K562 (cell line): ENCODE measurements around the gene PLEKHO2. TPM values are rescaled to one million over a fixed set of nuclear protein-coding genes. Genes with fewer than 3 reads are reported as not detected.

Experiments used
- ARID3B ChIP-seq: fragments of 250-450 bp; sonication (Bioruptor Pico); IDR thresholded peaks from 2 replicates; pipeline ENCODE4 v1.4.0; 2020; ENCODE audit warnings: borderline replicate concordance
- CHCHD3 ChIP-seq: fragments of 250-450 bp; sonication (Bioruptor Pico); IDR thresholded peaks from 2 replicates; pipeline ENCODE4 v2.1.2; 2022; ENCODE audit warnings: mild to moderate bottlenecking
- DDX20 ChIP-seq: fragments of 450-650 bp; IDR thresholded peaks from 2 replicates; pipeline ENCODE4 v1.6.1; 2016; ENCODE audit warnings: missing genetic modification characterization, low read depth, mild to moderate bottlenecking, missing compliant biosample characterization, moderate library complexity
- ETV5 ChIP-seq: sonication (generic); formaldehyde crosslinking; IDR thresholded peaks from 2 replicates; pipeline ENCODE4 v1.4.0; 2020; ENCODE audit warnings: low read depth, mild to moderate bottlenecking, missing genetic modification reagents
- FOS ChIP-seq: IDR thresholded peaks from 3 replicates; pipeline ENCODE4 v1.6.1; 2011; ENCODE audit not compliant: insufficient read length; ENCODE audit errors: extremely low read depth
- HCFC1 ChIP-seq: IDR thresholded peaks from 2 replicates; pipeline ENCODE4 v1.6.1; 2012; ENCODE audit warnings: low read depth, low read length, improper control_type of control experiment
- RBM34 ChIP-seq: fragments of 200-400 bp; formaldehyde crosslinking; IDR thresholded peaks from 2 replicates; pipeline ENCODE4 v1.6.1; 2018; ENCODE audit warnings: low read length, borderline replicate concordance; ENCODE audit not compliant: insufficient read depth
- VEZF1 ChIP-seq: fragments of 200-800 bp; sonication (Bioruptor generic); IDR thresholded peaks from 2 replicates; pipeline ENCODE4 v1.6.1; 2017; ENCODE audit warnings: missing genetic modification characterization, missing compliant biosample characterization
- ZBTB34 ChIP-seq: fragments of 250-450 bp; sonication (Bioruptor Pico); IDR thresholded peaks from 2 replicates; pipeline ENCODE4 v1.8.0; 2021; ENCODE audit warnings: mild to moderate bottlenecking, moderate library complexity
- polyA plus RNA-seq, 8 experiments: library from polyadenylated mRNA; depleted of rRNA in 4 of 8; stranded (reverse) in 5 of 8; unstranded in 3 of 8; fragments of >200 nt; fragmentation: Nextera tagmentation in 2 of 8; fragmentation: Illumina TruSeq in 1 of 8; extraction: Ambion mirVana in 2 of 8; extraction: Trizol in 1 of 8; gene quantifications; 2 replicates each; pipeline versions ENCODE4 v1.2.1 to v1.2.3, GENCODE V29; 2011 to 2014; ENCODE audit warnings: inconsistent platforms in 1 of 8, missing spikeins in 1 of 8
- total RNA-seq, 7 experiments: library from RNA; depleted of rRNA in 6 of 7; stranded (reverse); fragments of >200 nt in 6 of 7; fragmentation: Illumina TruSeq in 2 of 7; extraction: Trizol in 2 of 7; gene quantifications; 2 replicates each; pipeline versions ENCODE4 v1.2.1 to v1.2.3, GENCODE V29; 2011 to 2021; ENCODE audit warnings: low replicate concordance in 1 of 7
- TF ChIP-seq, protein P1 (sequence below): fragments of 250-450 bp; sonication (Bioruptor Pico); IDR thresholded peaks from 2 replicates; pipeline ENCODE4 v1.4.0; 2020
- TF ChIP-seq, protein P2 (sequence below): sonication (generic); formaldehyde crosslinking; IDR thresholded peaks from 2 replicates; pipeline ENCODE4 v1.8.1; 2023; ENCODE audit warnings: mild to moderate bottlenecking, missing genetic modification reagents, moderate library complexity

Gene PLEKHO2
- total and polyA plus RNA-seq, 9 of the 15 experiments (the other 6 are each of a cell fraction or from before 2014, with no cell fraction given): 0.24 to 8.8 (median 5.5) TPM

DNA sequence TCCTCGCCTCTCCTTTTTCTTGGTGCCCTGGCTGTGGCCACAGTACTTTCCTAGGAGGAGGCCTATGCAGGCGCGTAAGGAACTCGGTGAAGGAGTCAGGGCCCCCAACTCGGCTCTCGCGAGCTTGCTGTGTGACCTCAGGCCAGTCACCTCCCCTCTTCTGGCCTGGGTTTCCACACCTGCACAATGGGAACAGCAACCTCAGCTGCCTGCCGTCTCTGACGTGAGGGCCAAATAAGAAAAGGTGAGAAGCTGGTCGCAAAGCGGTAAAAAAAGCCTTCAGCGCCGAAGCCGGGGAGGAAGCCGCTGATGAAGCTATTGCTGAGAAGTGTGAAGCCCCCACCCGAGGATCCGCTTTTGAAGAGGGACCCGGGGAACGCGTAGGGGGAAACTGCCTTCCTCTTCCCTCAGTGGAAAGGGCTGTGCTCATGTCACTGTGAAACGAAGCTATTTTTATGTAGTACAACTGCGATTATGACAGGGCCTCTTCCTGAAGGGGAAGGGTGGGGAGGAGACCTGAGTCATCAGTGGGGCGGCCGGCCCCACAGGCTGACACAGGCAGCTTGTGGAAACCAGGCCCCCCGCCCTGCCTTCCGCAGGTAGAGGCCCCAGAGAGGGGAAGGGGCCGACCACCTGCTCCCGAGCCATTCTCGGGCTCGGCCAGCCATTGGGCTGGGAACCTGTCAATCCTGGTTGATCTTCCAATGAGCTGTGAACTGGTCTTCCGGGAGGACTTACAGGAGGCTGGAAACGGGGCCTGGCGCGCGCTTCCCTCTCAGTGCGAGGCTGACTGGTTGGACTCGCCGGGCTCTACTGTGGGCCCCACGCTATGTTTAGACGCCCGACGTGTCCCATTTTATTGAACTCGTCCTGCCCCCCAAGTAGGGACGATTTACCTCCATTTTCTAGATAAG, 52.0 kb downstream of the PLEKHO2 start (continued):
- TF ChIP-seq, protein P1, sequence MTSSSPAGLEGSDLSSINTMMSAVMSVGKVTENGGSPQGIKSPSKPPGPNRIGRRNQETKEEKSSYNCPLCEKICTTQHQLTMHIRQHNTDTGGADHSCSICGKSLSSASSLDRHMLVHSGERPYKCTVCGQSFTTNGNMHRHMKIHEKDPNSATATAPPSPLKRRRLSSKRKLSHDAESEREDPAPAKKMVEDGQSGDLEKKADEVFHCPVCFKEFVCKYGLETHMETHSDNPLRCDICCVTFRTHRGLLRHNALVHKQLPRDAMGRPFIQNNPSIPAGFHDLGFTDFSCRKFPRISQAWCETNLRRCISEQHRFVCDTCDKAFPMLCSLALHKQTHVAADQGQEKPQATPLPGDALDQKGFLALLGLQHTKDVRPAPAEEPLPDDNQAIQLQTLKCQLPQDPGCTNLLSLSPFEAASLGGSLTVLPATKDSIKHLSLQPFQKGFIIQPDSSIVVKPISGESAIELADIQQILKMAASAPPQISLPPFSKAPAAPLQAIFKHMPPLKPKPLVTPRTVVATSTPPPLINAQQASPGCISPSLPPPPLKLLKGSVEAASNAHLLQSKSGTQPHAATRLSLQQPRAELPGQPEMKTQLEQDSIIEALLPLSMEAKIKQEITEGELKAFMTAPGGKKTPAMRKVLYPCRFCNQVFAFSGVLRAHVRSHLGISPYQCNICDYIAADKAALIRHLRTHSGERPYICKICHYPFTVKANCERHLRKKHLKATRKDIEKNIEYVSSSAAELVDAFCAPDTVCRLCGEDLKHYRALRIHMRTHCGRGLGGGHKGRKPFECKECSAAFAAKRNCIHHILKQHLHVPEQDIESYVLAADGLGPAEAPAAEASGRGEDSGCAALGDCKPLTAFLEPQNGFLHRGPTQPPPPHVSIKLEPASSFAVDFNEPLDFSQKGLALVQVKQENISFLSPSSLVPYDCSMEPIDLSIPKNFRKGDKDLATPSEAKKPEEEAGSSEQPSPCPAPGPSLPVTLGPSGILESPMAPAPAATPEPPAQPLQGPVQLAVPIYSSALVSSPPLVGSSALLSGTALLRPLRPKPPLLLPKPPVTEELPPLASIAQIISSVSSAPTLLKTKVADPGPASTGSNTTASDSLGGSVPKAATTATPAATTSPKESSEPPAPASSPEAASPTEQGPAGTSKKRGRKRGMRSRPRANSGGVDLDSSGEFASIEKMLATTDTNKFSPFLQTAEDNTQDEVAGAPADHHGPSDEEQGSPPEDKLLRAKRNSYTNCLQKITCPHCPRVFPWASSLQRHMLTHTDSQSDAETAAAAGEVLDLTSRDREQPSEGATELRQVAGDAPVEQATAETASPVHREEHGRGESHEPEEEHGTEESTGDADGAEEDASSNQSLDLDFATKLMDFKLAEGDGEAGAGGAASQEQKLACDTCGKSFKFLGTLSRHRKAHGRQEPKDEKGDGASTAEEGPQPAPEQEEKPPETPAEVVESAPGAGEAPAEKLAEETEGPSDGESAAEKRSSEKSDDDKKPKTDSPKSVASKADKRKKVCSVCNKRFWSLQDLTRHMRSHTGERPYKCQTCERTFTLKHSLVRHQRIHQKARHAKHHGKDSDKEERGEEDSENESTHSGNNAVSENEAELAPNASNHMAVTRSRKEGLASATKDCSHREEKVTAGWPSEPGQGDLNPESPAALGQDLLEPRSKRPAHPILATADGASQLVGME (CRISPR knock-in tag): no peak
- TF ChIP-seq ARID3B (no peak), ZBTB34 (CRISPR knock-in tag) (no peak), DDX20 (tag) (no peak), FOS (peak; percentile 72), CHCHD3 (CRISPR knock-in tag) (no peak), ETV5 (CRISPR knock-in tag) (0 out of 2 replicates have a peak, but pooled peaks have one; percentile 22), VEZF1 (CRISPR knock-in tag) (peak; percentile 67), HCFC1 (0 out of 2 replicates have a peak, but pooled peaks have one; percentile 7), RBM34 (no peak)
- TF ChIP-seq, protein P2, sequence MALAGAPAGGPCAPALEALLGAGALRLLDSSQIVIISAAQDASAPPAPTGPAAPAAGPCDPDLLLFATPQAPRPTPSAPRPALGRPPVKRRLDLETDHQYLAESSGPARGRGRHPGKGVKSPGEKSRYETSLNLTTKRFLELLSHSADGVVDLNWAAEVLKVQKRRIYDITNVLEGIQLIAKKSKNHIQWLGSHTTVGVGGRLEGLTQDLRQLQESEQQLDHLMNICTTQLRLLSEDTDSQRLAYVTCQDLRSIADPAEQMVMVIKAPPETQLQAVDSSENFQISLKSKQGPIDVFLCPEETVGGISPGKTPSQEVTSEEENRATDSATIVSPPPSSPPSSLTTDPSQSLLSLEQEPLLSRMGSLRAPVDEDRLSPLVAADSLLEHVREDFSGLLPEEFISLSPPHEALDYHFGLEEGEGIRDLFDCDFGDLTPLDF (CRISPR knock-in tag): no peak
